Pericardium fibroblast (primary cell): ENCODE data around the gene MTG1. TPM values are rescaled to one million over a fixed set of nuclear protein-coding genes. Genes with fewer than 3 reads are reported as not detected.

Experiments
- total RNA-seq: library from RNA; depleted of rRNA; stranded (reverse); fragments of >200 nt; gene quantifications from 2 replicates; pipeline ENCODE4 v1.2.3, GENCODE V29; 2015

Gene MTG1
- total RNA-seq, result 15.1 and 33.7 TPM in 2 replicates

DNA sequence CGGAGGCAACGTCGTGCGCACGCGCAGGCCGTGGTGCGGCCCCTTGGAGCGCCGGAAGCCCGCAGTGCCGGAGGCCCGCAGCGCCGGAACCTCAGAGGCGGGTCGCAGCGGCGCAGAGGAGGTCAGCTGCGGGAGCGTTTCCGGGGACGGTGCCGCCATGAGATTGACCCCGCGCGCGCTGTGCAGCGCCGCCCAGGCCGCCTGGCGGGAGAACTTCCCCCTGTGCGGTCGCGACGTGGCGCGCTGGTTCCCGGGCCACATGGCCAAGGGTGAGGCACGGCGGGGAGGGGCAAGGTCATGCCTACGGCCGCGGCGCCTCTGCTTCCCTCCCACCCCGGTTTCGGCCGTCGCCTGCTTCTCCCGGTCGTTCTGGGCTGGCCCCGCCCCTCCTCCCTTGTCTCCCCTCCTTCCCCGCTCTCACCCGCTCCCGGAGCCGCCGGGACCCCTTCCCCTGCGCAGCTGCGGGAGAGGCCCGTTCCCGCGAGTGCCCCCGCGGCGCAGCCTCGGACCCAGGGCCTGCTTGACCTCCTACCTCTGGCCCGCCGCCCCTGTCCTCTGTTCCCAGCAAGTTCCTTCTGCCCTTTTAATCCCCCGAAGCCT lies at the start of gene MTG1:
TSS of gene MTG1 (plus strand) at position 94 of the 600 bp plus-strand sequence. CDS start at position 158, 64 bp downstream.

GRCh38 chr10:133357285-133358161 lies 36.4 kb upstream of the MTG1 start, which contains the start of gene FUOM:
Gene FUOM (minus strand): TSS chr10:133358019. CDS start chr10:133358007, 12 bp downstream.

GRCh38 chr10:133373174-133374090 lies 20.5 kb upstream of the MTG1 start, which contains the start of gene ECHS1:
Gene ECHS1 (minus strand): TSS chr10:133373354. CDS start chr10:133373333, 21 bp downstream.

DNA sequence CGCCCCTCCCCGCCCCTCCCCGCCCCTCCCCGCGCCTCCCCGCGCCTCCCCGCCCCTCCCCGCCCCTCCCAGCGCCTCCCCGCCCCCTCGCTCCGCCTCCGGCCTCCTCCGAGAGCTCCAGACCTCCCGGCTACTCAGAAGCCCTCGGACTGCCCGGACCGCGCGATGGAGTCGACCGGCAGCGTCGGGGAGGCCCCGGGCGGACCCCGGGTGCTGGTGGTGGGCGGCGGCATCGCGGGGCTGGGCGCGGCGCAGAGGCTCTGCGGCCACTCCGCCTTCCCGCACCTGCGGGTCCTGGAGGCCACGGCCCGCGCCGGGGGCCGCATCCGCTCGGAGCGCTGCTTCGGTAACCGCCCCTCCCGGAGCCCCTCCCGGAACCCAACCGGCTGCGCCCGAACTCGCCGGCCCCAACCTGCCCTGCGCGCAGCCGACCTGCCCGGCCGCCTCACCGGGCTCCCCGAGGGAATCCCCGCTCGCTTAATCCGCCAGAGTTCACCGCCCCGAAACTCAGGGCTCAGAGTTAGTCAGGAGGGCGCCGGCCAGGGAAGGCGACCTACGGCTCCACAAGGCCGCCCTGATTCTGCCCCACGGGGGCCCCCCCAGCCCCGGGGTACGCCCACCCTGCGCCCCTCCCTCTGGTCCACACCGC lies 14.7 kb upstream of the MTG1 start, which contains the start of gene PAOX:
TSS of gene PAOX (plus strand) at position 111 of the 649 bp plus-strand sequence. CDS start at position 166, 55 bp downstream.

DNA sequence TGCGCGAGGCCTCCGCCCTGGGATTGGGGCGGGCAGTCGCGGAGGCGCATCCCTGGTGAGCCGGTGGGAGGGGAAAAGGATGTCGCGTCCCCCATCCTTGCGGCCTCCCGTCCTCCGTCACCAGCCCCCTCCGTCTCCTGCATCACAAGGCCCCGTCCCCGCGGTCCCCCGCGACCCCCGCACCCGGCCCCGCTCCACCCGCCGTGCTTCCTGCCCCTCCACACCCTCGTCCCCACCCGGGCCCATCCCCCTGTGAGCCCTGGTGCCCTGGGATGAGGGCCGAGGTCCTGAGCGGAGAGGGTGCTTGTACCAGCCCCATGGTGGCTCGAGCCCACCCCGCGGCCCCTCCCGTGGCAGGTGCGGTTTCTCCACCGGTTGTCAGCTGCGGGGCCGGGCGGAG lies 30.6 kb downstream of the MTG1 start, which contains the start of gene SPRN:
TSS of gene SPRN (minus strand) at position 25 of the 400 bp plus-strand sequence. CDS start 944 bp downstream, outside the sequence.

GRCh38 chr10:133453516-133454203 lies 59.7 kb downstream of the MTG1 start, which contains the start of gene SCART1:
Gene SCART1 (plus strand): TSS chr10:133453945. CDS start chr10:133453998, 53 bp downstream.

Other genes starting within 250 kb of the MTG1 start
- 0.51 and 1.2 TPM in 2 replicates for gene KNDC1, start 233.9 kb upstream of the MTG1 start, total RNA-seq
- not detected in 2 replicates for gene UTF1, start 163.9 kb upstream of the MTG1 start, total RNA-seq
- not detected in 2 replicates for gene VENTX, start 156.3 kb upstream of the MTG1 start, total RNA-seq
- 0.09 and 0.70 TPM in 2 replicates for gene ADAM8, start 117.3 kb upstream of the MTG1 start, total RNA-seq
- 33.9 and 37.6 TPM in 2 replicates for gene TUBGCP2, start 85.3 kb upstream of the MTG1 start, total RNA-seq
- gene ZNF511, start 85.2 kb upstream of the MTG1 start, total RNA-seq, result 16.9 and 32.8 TPM in 2 replicates
- not detected in 2 replicates for gene CALY, start 57.3 kb upstream of the MTG1 start, total RNA-seq
- not detected in 2 replicates for gene PRAP1, start 46.8 kb upstream of the MTG1 start, total RNA-seq
- gene FUOM, start 36.1 kb upstream of the MTG1 start, total RNA-seq, result 12.6 and 25.7 TPM in 2 replicates
- 74.5 and 102 TPM in 2 replicates for gene ECHS1, start 20.8 kb upstream of the MTG1 start, total RNA-seq
- 4.8 and 5.4 TPM in 2 replicates for gene PAOX, start 14.9 kb upstream of the MTG1 start, total RNA-seq
- gene SPRN, start 30.5 kb downstream of the MTG1 start, total RNA-seq, result 0.77 and 2.1 TPM in 2 replicates
- gene SCART1, start 59.8 kb downstream of the MTG1 start, total RNA-seq, result 0.93 and 2.1 TPM in 2 replicates
- gene CYP2E1, start 133.2 kb downstream of the MTG1 start, total RNA-seq, result under 0.01 TPM in 1 of 2 replicates, not detected in the other
- gene SYCE1, start 171.4 kb downstream of the MTG1 start, total RNA-seq, result 1.5 TPM in 1 of 2 replicates, not detected in the other
- gene FRG2B, start 232.6 kb downstream of the MTG1 start, total RNA-seq, result not detected in 2 replicates